Measurements from ENCODE around the gene TMED8. TPM values are rescaled to one million over a fixed set of nuclear protein-coding genes. Genes with fewer than 3 reads are reported as not detected.

TMED8 gene
- total RNA-seq, 1 donor from 2014 or later: 9.9 TPM

- H3K27me3 Mint-ChIP-seq (ENCODE audit: unreplicated experiment): peaks cover 5% of the 10 kb centered on the region
- DNase-seq (ENCODE audit: low spot score): no peak
- H3K4me1 Mint-ChIP-seq (ENCODE audit: unreplicated experiment): peaks cover 12% of the 10 kb centered on the region
- H3K4me3 Mint-ChIP-seq (ENCODE audit: unreplicated experiment): no peak overlapping the region
- H3K27ac Mint-ChIP-seq (ENCODE audit: unreplicated experiment): no peak overlapping the region
- no peaks in the 10 kb centered on the region for H3K36me3 Mint-ChIP-seq (ENCODE audit: low read depth, unreplicated experiment)
- TF ChIP-seq CTCF (IDR thresholded peaks at IDR 0.05; ENCODE audit: unreplicated experiment): no peak
- H3K9me3 Mint-ChIP-seq (ENCODE audit: unreplicated experiment): no peaks in the 10 kb centered on the region
Measured at GRCh38 chr14:77377502-77377844, 579 bp upstream of the TMED8 start.

GRCh38 chr14:77375973-77376770 is 722 bp downstream of the TMED8 start:
- no peaks in the 10 kb centered on the region for H3K9me3 Mint-ChIP-seq (ENCODE audit: unreplicated experiment)
- peak overlapping the region; percentile 89 for H3K4me3 Mint-ChIP-seq (ENCODE audit: unreplicated experiment)
- H3K36me3 Mint-ChIP-seq (ENCODE audit: low read depth, unreplicated experiment): no peaks in the 10 kb centered on the region
- H3K27ac Mint-ChIP-seq (ENCODE audit: unreplicated experiment): peak overlapping the region; percentile 85
- DNase-seq (ENCODE audit: low spot score): peak; percentile 4
- peaks cover 12% of the 10 kb centered on the region for H3K4me1 Mint-ChIP-seq (ENCODE audit: unreplicated experiment)
- peaks cover 5% of the 10 kb centered on the region for H3K27me3 Mint-ChIP-seq (ENCODE audit: unreplicated experiment)
- TF ChIP-seq CTCF (IDR thresholded peaks at IDR 0.05; ENCODE audit: unreplicated experiment): no peak

GRCh38 chr14:77375164-77375950 is 1.5 kb downstream of the TMED8 start:
- Mint-ChIP-seq H3K27me3 (ENCODE audit: unreplicated experiment) (peaks cover 3% of the 10 kb centered on the region), H3K9me3 (ENCODE audit: unreplicated experiment) (no peaks in the 10 kb centered on the region), H3K36me3 (ENCODE audit: low read depth, unreplicated experiment) (no peaks in the 10 kb centered on the region), H3K4me3 (ENCODE audit: unreplicated experiment) (peak overlapping the region; percentile 77), H3K27ac (ENCODE audit: unreplicated experiment) (no peak overlapping the region), H3K4me1 (ENCODE audit: unreplicated experiment) (peaks cover 12% of the 10 kb centered on the region)
- DNase-seq (ENCODE audit: low spot score): no peak
- no peak for TF ChIP-seq CTCF (IDR thresholded peaks at IDR 0.05; ENCODE audit: unreplicated experiment)

GRCh38 chr14:77372304-77372841 is 4.5 kb downstream of the TMED8 start:
- Mint-ChIP-seq H3K4me3 (ENCODE audit: unreplicated experiment) (no peak overlapping the region), H3K36me3 (ENCODE audit: low read depth, unreplicated experiment) (no peaks in the 10 kb centered on the region), H3K9me3 (ENCODE audit: unreplicated experiment) (no peaks in the 10 kb centered on the region), H3K27ac (ENCODE audit: unreplicated experiment) (no peak overlapping the region), H3K27me3 (ENCODE audit: unreplicated experiment) (peaks cover 3% of the 10 kb centered on the region), H3K4me1 (ENCODE audit: unreplicated experiment) (peaks cover 19% of the 10 kb centered on the region)
- no peak for TF ChIP-seq CTCF (IDR thresholded peaks at IDR 0.05; ENCODE audit: unreplicated experiment)
- no peak for DNase-seq (ENCODE audit: low spot score)

Measured in endothelial cell (in vitro differentiated cells).